DOHH2 (cell line): ENCODE data around the gene GALNTL6.

Source experiments
- EZH2phosphoT487 ChIP-seq: fragments of 200-600 bp; sonication (generic); IDR thresholded peaks from 2 replicates; pipeline ENCODE4 v1.6.1; 2017; ENCODE audit warnings: borderline replicate concordance, mild to moderate bottlenecking, antibody characterized with exemption, low read length, moderate library complexity, mixed read lengths
- TF ChIP-seq, protein P1 (sequence below): fragments of 200-600 bp; sonication (generic); IDR thresholded peaks from one replicate; pipeline ENCODE4 v1.5.1; 2014; ENCODE audit warnings: antibody characterized with exemption, mild to moderate bottlenecking, low read depth, low read length; ENCODE audit not compliant: poor library complexity, severe bottlenecking

- TF ChIP-seq, protein P1, sequence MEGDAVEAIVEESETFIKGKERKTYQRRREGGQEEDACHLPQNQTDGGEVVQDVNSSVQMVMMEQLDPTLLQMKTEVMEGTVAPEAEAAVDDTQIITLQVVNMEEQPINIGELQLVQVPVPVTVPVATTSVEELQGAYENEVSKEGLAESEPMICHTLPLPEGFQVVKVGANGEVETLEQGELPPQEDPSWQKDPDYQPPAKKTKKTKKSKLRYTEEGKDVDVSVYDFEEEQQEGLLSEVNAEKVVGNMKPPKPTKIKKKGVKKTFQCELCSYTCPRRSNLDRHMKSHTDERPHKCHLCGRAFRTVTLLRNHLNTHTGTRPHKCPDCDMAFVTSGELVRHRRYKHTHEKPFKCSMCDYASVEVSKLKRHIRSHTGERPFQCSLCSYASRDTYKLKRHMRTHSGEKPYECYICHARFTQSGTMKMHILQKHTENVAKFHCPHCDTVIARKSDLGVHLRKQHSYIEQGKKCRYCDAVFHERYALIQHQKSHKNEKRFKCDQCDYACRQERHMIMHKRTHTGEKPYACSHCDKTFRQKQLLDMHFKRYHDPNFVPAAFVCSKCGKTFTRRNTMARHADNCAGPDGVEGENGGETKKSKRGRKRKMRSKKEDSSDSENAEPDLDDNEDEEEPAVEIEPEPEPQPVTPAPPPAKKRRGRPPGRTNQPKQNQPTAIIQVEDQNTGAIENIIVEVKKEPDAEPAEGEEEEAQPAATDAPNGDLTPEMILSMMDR: no peak
- no peak for TF ChIP-seq EZH2phosphoT487
Measured at GRCh38 chr4:171983935-171984805, 171.0 kb downstream of the GALNTL6 start.
